HG03175 (cell line): ENCODE results near the gene IL37.

Source experiments
- ATAC-seq: cut with Tn5 transposase; IDR thresholded peaks from one replicate; pipeline ENCODE4 v1.9.1; 2021; ENCODE audit warnings: mild to moderate bottlenecking, moderate library complexity; ENCODE audit not compliant: unreplicated experiment

Gene IL37

GRCh38 chr2:112958428-112959108 is 47.6 kb downstream of the IL37 start:
- ATAC-seq: peak; percentile 60

GRCh38 chr2:112959109-112959812 is 48.3 kb downstream of the IL37 start:
- no peak for ATAC-seq

GRCh38 chr2:112960230-112960825 is 49.4 kb downstream of the IL37 start:
- no peak for ATAC-seq

- no peak for ATAC-seq
Measured at GRCh38 chr2:112962308-112963175, 51.6 kb downstream of the IL37 start.

- no peak for ATAC-seq
Measured at GRCh38 chr2:112967023-112967422, 56.1 kb downstream of the IL37 start.
